H1 (cell line): ENCODE measurements around the gene SLC39A6. TPM values are rescaled to one million over a fixed set of nuclear protein-coding genes. Genes with fewer than 3 reads are reported as not detected.

ENCODE experiments used
- CTCF ChIA-PET: fragments of 300-600 bp; sonication (Branson Sonifier 250); formaldehyde crosslinking; loops from one replicate; lab custom pipeline; 2021; ENCODE audit not compliant: partially characterized antibody; lab: Charles Lee
- POLR2A ChIA-PET: fragments of 300-600 bp; sonication (Branson Sonifier 250); formaldehyde crosslinking; loops from one replicate; lab custom pipeline; 2021; ENCODE audit warnings: inconsistent platforms; ENCODE audit not compliant: partially characterized antibody; lab: Charles Lee
- DNase-seq, 2 experiments: peaks; one replicate each; pipeline versions ENCODE4 v3.0.0 to v3.0.0-alpha.2; 2010 to 2022; ENCODE audit warnings: low spot score in 2 of 2, low read depth in 1 of 2, mixed read lengths in 1 of 2
- FAIRE-seq: peaks from 2 replicates; lab custom pipeline; 2011; peaks lifted over from hg19 to GRCh38; lab: Jason Lieb, UNC
- H2AFZ ChIP-seq: 2 replicates; pipeline ENCODE4 v1.8.1; 2012; ENCODE audit warnings: low read length, inconsistent platforms
- H2AK5ac ChIP-seq: 2 replicates; pipeline ENCODE4 v1.6.1; 2013; ENCODE audit warnings: low read depth, low read length
- H2BK120ac ChIP-seq: replicated peaks from 2 replicates; pipeline ENCODE3; 2013; ENCODE audit warnings: low read depth, low read length, inconsistent platforms
- H2BK12ac ChIP-seq: 2 replicates; pipeline ENCODE4 v1.6.1; 2013; ENCODE audit warnings: low read depth, low read length
- H2BK15ac ChIP-seq: 2 replicates; pipeline ENCODE4 v1.6.1; 2013; ENCODE audit warnings: low read length
- H2BK20ac ChIP-seq: 2 replicates; pipeline ENCODE4 v1.6.1; 2013; ENCODE audit warnings: low read length
- H2BK5ac ChIP-seq: 2 replicates; pipeline ENCODE4 v1.6.1; 2013; ENCODE audit warnings: low read depth, low read length
- H3K14ac ChIP-seq: 2 replicates; pipeline ENCODE4 v1.6.1; 2013; ENCODE audit warnings: inconsistent platforms; ENCODE audit not compliant: insufficient read length
- H3K18ac ChIP-seq: 2 replicates; pipeline ENCODE4 v1.6.1; 2013; ENCODE audit warnings: low read length; ENCODE audit errors: extremely low read depth
- H3K23ac ChIP-seq: 2 replicates; pipeline ENCODE4 v1.6.1; 2013; ENCODE audit warnings: inconsistent platforms; ENCODE audit not compliant: insufficient read length
- H3K23me2 ChIP-seq: 2 replicates; pipeline ENCODE4 v1.6.1; 2013; ENCODE audit warnings: low read depth, low read length
- H3K27ac ChIP-seq: 2 replicates; pipeline ENCODE4 v1.6.1; 2011; ENCODE audit warnings: low read depth, low read length, inconsistent platforms
- H3K27me3 ChIP-seq, 4 experiments: replicated peaks in 1 of 4; 1 replicate in 1 of 4; 2 replicates in 3 of 4; pipeline versions ENCODE4 v1.6.1 to v1.8.1; 2011 to 2013; ENCODE audit warnings: low read length in 3 of 4, mild to moderate bottlenecking in 3 of 4, inconsistent platforms in 2 of 4, mixed read lengths in 2 of 4, moderate library complexity in 1 of 4; ENCODE audit not compliant: control insufficient read depth in 3 of 4, insufficient read depth in 3 of 4; ENCODE audit errors: extremely low read depth in 1 of 4
- H3K36me3 ChIP-seq, 4 experiments: 2 replicates each; pipeline versions ENCODE4 v1.6.1 to v1.8.1; 2011 to 2013; ENCODE audit warnings: mild to moderate bottlenecking in 4 of 4, low read length in 3 of 4, moderate library complexity in 2 of 4, control low read depth in 1 of 4, inconsistent platforms in 1 of 4; ENCODE audit not compliant: insufficient read depth in 4 of 4, control insufficient read depth in 2 of 4
- H3K4ac ChIP-seq: replicated peaks from 2 replicates; pipeline ENCODE3; 2013; ENCODE audit warnings: low read length, low read depth, mixed read lengths, inconsistent platforms; ENCODE audit not compliant: insufficient read length
- H3K4me1 ChIP-seq, 4 experiments: replicated peaks in 1 of 4; 1 replicate in 1 of 4; 2 replicates in 3 of 4; pipeline versions ENCODE4 v1.6.1 to v1.8.1; 2011 to 2013; ENCODE audit warnings: low read length in 3 of 4, inconsistent platforms in 2 of 4, mixed read lengths in 1 of 4; ENCODE audit not compliant: insufficient read depth in 4 of 4, control insufficient read depth in 3 of 4
- H3K4me2 ChIP-seq, 2 experiments: 2 replicates each; pipeline versions ENCODE4 v1.6.1 to v1.8.1; 2011 to 2013; ENCODE audit warnings: low read depth in 2 of 2, low read length in 2 of 2, control low read depth in 1 of 2, inconsistent platforms in 1 of 2, mild to moderate bottlenecking in 1 of 2; ENCODE audit not compliant: insufficient read depth in 1 of 2
- H3K4me3 ChIP-seq, 4 experiments: fragments of 200-600, 300-600 bp in 1 of 4; sonication (generic), shearing (Covaris generic), sonication (Bioruptor Twin) in 1 of 4; 2 replicates each; pipeline versions ENCODE4 v1.5.1 to v1.8.1; 2011 to 2016; ENCODE audit warnings: low read length in 4 of 4, low read depth in 3 of 4, control low read depth in 2 of 4, inconsistent platforms in 2 of 4, mild to moderate bottlenecking in 2 of 4, mixed read lengths in 1 of 4, moderate library complexity in 1 of 4; ENCODE audit not compliant: insufficient read depth in 2 of 4; ENCODE audit errors: extremely low read depth in 1 of 4
- H3K56ac ChIP-seq: replicated peaks from 2 replicates; pipeline ENCODE3; 2013; ENCODE audit warnings: low read depth, mild to moderate bottlenecking, mixed read lengths, low read length, inconsistent platforms; ENCODE audit not compliant: insufficient read length
- H3K79me1 ChIP-seq: 2 replicates; pipeline ENCODE4 v1.6.1; 2013; ENCODE audit warnings: low read depth, low read length, control low read depth
- H3K79me2 ChIP-seq, 2 experiments: 2 replicates each; pipeline versions ENCODE4 v1.6.1 to v1.8.1; 2012 to 2013; ENCODE audit warnings: low read length in 2 of 2, mild to moderate bottlenecking in 2 of 2, inconsistent platforms in 1 of 2; ENCODE audit not compliant: insufficient read depth in 2 of 2, control insufficient read depth in 1 of 2
- H3K9ac ChIP-seq, 4 experiments: replicated peaks in 1 of 4; 1 replicate in 1 of 4; 2 replicates in 3 of 4; pipeline versions ENCODE4 v1.6.1 to v1.8.1; 2011 to 2013; ENCODE audit warnings: low read depth in 3 of 4, low read length in 3 of 4, control low read depth in 2 of 4, mild to moderate bottlenecking in 2 of 4, moderate library complexity in 2 of 4, inconsistent platforms in 1 of 4; ENCODE audit errors: extremely low read depth in 1 of 4
- H3K9me3 ChIP-seq, 2 experiments: 2 replicates each; pipeline versions ENCODE4 v1.6.1 to v1.8.1; 2012 to 2013; ENCODE audit warnings: mild to moderate bottlenecking in 2 of 2, moderate library complexity in 2 of 2, control low read depth in 1 of 2, inconsistent platforms in 1 of 2, low read depth in 1 of 2, low read length in 1 of 2, mixed read lengths in 1 of 2; ENCODE audit not compliant: insufficient read depth in 2 of 2
- H4K20me1 ChIP-seq, 2 experiments: replicated peaks in 1 of 2; 2 replicates each; pipeline versions ENCODE3 to v1.8.1; 2011 to 2013; ENCODE audit warnings: inconsistent platforms in 2 of 2, low read length in 2 of 2, mild to moderate bottlenecking in 1 of 2; ENCODE audit not compliant: insufficient read depth in 2 of 2, control insufficient read depth in 1 of 2
- H4K5ac ChIP-seq: 2 replicates; pipeline ENCODE4 v1.6.1; 2013; ENCODE audit warnings: low read length, low read depth, mixed read lengths, inconsistent platforms; ENCODE audit not compliant: insufficient read length
- H4K8ac ChIP-seq: 2 replicates; pipeline ENCODE4 v1.8.0; 2013; ENCODE audit warnings: mild to moderate bottlenecking, moderate library complexity, low read length, inconsistent platforms; ENCODE audit not compliant: insufficient read depth; ENCODE audit errors: extremely low read depth
- H4K91ac ChIP-seq: replicated peaks from 2 replicates; pipeline ENCODE3; 2013; ENCODE audit warnings: low read length, mixed read lengths, inconsistent platforms; ENCODE audit not compliant: insufficient read length
- ASH2L ChIP-seq: fragments of 200-600, 300-600 bp; sonication (generic); IDR thresholded peaks from one replicate; pipeline ENCODE4 v1.7.1; 2017; ENCODE audit warnings: low read length
- BACH1 ChIP-seq: IDR thresholded peaks from 2 replicates; pipeline ENCODE4 v1.6.1; 2012; ENCODE audit warnings: low read length, improper control_type of control experiment
- CBX5 ChIP-seq: fragments of 300-800, 300-1000 bp; sonication (generic); IDR thresholded peaks from 2 replicates; pipeline ENCODE4 v1.7.1; 2016; ENCODE audit warnings: antibody characterized with exemption, low read length, low read depth
- CHD1 ChIP-seq: IDR thresholded peaks from 2 replicates; pipeline ENCODE4 v1.6.1; 2012; ENCODE audit warnings: low read depth, low read length, improper control_type of control experiment
- CHD2 ChIP-seq: IDR thresholded peaks from 2 replicates; pipeline ENCODE4 v1.6.1; 2012; ENCODE audit warnings: low read length, improper control_type of control experiment
- EGR1 ChIP-seq: IDR thresholded peaks from 2 replicates; pipeline ENCODE4 v1.6.1; 2011; ENCODE audit warnings: low read depth, low read length, borderline replicate concordance
- KDM1A ChIP-seq: fragments of 200-600, 300-600 bp; sonication (generic); IDR thresholded peaks from 2 replicates; pipeline ENCODE4 v1.7.1; 2016; ENCODE audit warnings: mild to moderate bottlenecking, low read length, borderline replicate concordance
- ZNF274 ChIP-seq: IDR thresholded peaks from 2 replicates; pipeline ENCODE4 v1.7.0; 2012; ENCODE audit warnings: low read length, borderline replicate concordance; ENCODE audit errors: extremely low read depth
- WGBS, 2 experiments: shearing (Covaris generic) in 1 of 2; methylation state at CpG; one replicate each; pipeline versions ENCODE4 v1.1.6 to v1.1.7; 2013 to 2015; ENCODE audit warnings: low lambda C conversion rate in 2 of 2, mixed read lengths in 2 of 2, inconsistent platforms in 1 of 2, low coverage in 1 of 2, missing lambda C conversion rate in 1 of 2; ENCODE audit not compliant: insufficient replicate concordance in 2 of 2, insufficient coverage in 1 of 2, insufficient read length in 1 of 2; ENCODE audit errors: extremely low coverage in 1 of 2, missing lambda C conversion rate in 1 of 2; 5-methylcytosine and 5-hydroxymethylcytosine counted together
- polyA plus RNA-seq, 7 experiments: library from polyadenylated mRNA; depleted of rRNA in 3 of 7; stranded (reverse) in 5 of 7; unstranded in 2 of 7; fragments of >200 nt in 5 of 7; fragments of 200-250 nt in 2 of 7; gene quantifications; 1 replicate in 5 of 7; 2 replicates in 1 of 7; 4 replicates in 1 of 7; pipeline versions ENCODE4 v1.2.1 to v1.2.3, GENCODE V29; 2011 to 2013; ENCODE audit warnings: missing spikeins in 2 of 7, mixed read lengths in 2 of 7
- total RNA-seq: library from RNA; stranded (reverse); fragmentation: NEBNext Ultra II Directional; extraction: Animal tissue kit (Norgen Biotek cat#: 25700); gene quantifications from 2 replicates; pipeline ENCODE4 v1.2.1, GENCODE V29; 2021
- TF ChIP-seq, protein P1 (sequence below): IDR thresholded peaks from 2 replicates; pipeline ENCODE4 v1.6.1; 2012; ENCODE audit warnings: low read length, inconsistent platforms
- TF ChIP-seq, protein P2 (sequence below), 3 experiments: IDR thresholded peaks; 1 replicate in 2 of 3; 2 replicates in 1 of 3; pipeline versions ENCODE4 v1.5.1 to v1.6.1; 2011; ENCODE audit warnings: low read length in 3 of 3, mild to moderate bottlenecking in 3 of 3, inconsistent platforms in 2 of 3, low read depth in 1 of 3, moderate library complexity in 1 of 3; ENCODE audit not compliant: insufficient read depth in 1 of 3; ENCODE audit errors: control extremely low read depth in 1 of 3

SLC39A6 gene
- total and polyA plus RNA-seq, 2 of the 8 experiments (the other 6 are each of a cell fraction or from before 2014, with no cell fraction given), result 36.8 to 55.4 TPM

DNA sequence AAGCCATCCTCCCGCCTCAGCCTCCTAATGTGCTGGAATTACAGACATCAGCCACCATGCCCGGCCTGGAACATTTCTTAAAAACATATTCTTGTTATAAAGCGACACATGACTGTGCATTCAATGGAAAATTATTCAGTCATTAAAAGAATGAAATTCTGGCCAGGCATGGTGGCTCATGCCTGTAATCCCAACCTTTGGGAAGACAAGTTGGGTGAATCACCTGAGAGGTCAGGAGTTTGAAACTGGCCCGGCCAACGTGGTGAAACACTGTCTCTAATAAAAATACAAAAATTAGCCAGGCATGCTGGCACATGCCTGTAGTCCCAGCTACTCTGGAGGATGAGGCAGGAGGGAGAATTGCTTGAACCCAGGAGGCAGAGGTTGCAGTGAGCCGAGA lies 40.1 kb downstream of the SLC39A6 start:
- no peak overlapping the region for H2BK12ac ChIP-seq
- H3K27ac ChIP-seq, result no peak overlapping the region
- no peak overlapping the region for H3K9ac ChIP-seq
- no peaks in the 10 kb centered on the region for H4K20me1 ChIP-seq
- no peaks in the 10 kb centered on the region for H3K79me2 ChIP-seq
- no peak overlapping the region for H4K91ac ChIP-seq
- no peak for FAIRE-seq
- H4K5ac ChIP-seq, result no peak overlapping the region
- no peaks in the 10 kb centered on the region for H3K23me2 ChIP-seq
- H3K4me2 ChIP-seq, result no peak overlapping the region
- POLR2A ChIA-PET, result interaction anchor here (0.7 kb wide), 1 partner anchor 25 kb away, joined by 3 read pairs; no protein-coding TSS in a partner anchor
- H4K8ac ChIP-seq, result no peak overlapping the region
- no peaks in the 10 kb centered on the region; a peak in 1 of 7 replicates for H3K4me1 ChIP-seq
- H3K4ac ChIP-seq, result no peak overlapping the region
- CTCF ChIA-PET, result interaction anchor here (1.1 to 1.6 kb wide), 2 partner anchors 90 to 195 kb away, joined by 3 read pairs; no protein-coding TSS in a partner anchor
- H2AK5ac ChIP-seq, result no peak overlapping the region
- WGBS, 2 experiments, result 97% methylated on average over 5 of the region's 6 CpGs; no CpG with 5 or more reads in 1 of the 2 experiments
- no peak for DNase-seq
- H2BK120ac ChIP-seq, result no peak overlapping the region
- no peak overlapping the region for H3K56ac ChIP-seq
- H3K36me3 ChIP-seq, result no peaks in the 10 kb centered on the region
- no peak overlapping the region for H2BK15ac ChIP-seq
- no peak overlapping the region for H3K4me3 ChIP-seq
- no peak overlapping the region for H3K18ac ChIP-seq
- no peaks in the 10 kb centered on the region; a peak in 1 of 7 replicates for H3K27me3 ChIP-seq
- no peak overlapping the region for H2BK5ac ChIP-seq
- H2BK20ac ChIP-seq, result no peak overlapping the region
- H3K23ac ChIP-seq, result no peak overlapping the region
- H2AFZ ChIP-seq, result no peak overlapping the region
- no peaks in the 10 kb centered on the region for H3K79me1 ChIP-seq
- no peaks in the 10 kb centered on the region for H3K9me3 ChIP-seq
- no peak overlapping the region for H3K14ac ChIP-seq
- TF ChIP-seq CHD1 (no peak), BACH1 (no peak), CHD2 (no peak), ASH2L (no peak), ZNF274 (no peak), KDM1A (no peak), EGR1 (no peak), CBX5 (no peak)
- TF ChIP-seq, protein P1, sequence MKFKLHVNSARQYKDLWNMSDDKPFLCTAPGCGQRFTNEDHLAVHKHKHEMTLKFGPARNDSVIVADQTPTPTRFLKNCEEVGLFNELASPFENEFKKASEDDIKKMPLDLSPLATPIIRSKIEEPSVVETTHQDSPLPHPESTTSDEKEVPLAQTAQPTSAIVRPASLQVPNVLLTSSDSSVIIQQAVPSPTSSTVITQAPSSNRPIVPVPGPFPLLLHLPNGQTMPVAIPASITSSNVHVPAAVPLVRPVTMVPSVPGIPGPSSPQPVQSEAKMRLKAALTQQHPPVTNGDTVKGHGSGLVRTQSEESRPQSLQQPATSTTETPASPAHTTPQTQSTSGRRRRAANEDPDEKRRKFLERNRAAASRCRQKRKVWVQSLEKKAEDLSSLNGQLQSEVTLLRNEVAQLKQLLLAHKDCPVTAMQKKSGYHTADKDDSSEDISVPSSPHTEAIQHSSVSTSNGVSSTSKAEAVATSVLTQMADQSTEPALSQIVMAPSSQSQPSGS, result no peak
- TF ChIP-seq, protein P2, sequence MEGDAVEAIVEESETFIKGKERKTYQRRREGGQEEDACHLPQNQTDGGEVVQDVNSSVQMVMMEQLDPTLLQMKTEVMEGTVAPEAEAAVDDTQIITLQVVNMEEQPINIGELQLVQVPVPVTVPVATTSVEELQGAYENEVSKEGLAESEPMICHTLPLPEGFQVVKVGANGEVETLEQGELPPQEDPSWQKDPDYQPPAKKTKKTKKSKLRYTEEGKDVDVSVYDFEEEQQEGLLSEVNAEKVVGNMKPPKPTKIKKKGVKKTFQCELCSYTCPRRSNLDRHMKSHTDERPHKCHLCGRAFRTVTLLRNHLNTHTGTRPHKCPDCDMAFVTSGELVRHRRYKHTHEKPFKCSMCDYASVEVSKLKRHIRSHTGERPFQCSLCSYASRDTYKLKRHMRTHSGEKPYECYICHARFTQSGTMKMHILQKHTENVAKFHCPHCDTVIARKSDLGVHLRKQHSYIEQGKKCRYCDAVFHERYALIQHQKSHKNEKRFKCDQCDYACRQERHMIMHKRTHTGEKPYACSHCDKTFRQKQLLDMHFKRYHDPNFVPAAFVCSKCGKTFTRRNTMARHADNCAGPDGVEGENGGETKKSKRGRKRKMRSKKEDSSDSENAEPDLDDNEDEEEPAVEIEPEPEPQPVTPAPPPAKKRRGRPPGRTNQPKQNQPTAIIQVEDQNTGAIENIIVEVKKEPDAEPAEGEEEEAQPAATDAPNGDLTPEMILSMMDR (IDR thresholded peaks at IDR 0.05; ENCODE audit: control extremely low read depth in 1 of 3, insufficient read depth in 1 of 3, low read depth in 1 of 3, low read length in 3 of 3), result no peak
